Stimulated activated CD8-positive, alpha-beta memory T cell treated with anti-CD3 and anti-CD28 coated beads, Interleukin-12 subunit alpha, Interleukin-12 subunit beta, amount 100 ng/mL, for 24 hours (primary cell): ENCODE results near the gene FTH1.
"Not testable (repeated sequence)": the region's sequence is repeated elsewhere in the genome, so short reads cannot be mapped to it uniquely, and the experiment has no call there.

ENCODE experiments used
- DNase-seq: peaks from one replicate; pipeline ENCODE4 v3.0.0-alpha.2; 2020; ENCODE audit errors: extremely low read depth

The FTH1 gene

DNA sequence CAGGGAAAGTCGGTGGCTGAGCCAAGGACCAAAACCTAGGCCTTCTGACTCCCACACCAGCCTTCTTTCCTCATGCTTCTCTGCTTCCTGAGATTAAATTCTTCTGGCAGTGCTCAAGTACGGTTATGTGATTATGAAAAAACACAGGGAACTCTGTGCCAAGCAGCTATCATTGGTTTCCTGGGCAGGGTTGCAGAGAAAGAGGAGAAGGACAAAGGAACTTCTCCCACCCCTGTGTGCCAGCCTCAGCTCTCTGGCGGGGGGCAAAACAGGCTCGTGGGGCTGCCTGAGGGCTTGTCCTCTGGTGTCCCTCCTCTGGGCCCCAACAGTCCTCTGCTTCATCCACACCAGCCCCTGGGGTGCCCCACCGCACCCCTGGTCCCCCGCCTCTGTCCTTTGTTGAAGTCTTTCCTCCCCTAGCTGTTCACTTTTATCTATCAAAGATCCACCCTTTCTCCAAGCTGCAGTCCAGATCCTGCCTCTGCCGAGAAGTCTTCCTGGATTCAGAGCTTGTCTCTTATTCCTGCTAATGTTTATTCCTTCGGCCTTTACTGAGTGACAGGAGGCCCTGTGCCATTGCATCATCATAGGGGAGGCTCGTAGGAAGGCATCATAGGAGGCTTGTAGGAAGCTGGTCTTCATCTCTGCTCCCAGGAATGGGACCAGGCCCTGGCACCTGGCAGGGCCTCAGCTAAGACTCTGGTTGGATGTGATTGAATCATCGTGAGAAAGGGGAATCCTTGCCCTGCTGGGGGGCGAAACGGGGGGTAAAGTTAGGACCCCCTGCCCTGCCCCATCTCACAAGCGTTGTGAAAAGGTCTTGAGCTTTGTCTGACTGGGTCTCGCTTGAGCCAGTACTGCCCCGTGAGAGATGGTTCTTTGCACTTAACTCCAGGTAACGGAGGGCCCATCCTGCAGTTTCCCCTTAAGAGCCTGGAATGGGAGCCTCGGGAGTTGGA is 11.5 kb upstream of the FTH1 start:
- no peak for DNase-seq

DNA sequence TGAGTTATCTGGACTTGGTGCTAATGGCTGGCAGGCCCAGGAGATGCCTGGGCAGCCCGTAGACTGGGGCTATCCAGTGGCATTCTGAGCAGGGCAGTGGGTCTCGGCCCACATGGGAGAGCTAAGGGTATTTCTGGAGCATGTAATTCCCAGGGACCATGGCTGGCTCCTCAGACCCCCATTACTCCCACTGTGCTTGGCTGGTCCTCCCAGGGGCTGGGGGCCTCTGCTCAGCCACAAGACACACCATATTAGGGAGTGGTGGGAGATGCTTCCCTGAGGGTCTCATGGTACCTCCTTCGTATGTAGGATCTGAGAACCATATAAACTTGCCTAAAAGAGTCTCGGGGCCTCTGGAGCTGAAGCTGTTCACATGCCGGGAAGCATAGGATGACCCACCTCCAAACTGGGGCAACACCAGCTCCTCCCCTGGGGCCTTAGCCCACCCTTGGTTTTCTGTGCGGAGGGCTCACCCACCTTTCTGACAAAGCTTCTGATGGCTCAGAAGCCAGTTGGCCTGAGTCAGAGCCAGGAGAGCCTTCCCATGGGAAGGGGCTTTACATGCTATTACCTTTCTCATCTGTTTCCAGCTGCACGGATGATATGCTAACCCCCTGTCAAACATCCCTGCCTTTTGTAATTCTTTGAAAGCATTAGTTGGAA is 9.5 kb upstream of the FTH1 start:
- no peak for DNase-seq

DNA sequence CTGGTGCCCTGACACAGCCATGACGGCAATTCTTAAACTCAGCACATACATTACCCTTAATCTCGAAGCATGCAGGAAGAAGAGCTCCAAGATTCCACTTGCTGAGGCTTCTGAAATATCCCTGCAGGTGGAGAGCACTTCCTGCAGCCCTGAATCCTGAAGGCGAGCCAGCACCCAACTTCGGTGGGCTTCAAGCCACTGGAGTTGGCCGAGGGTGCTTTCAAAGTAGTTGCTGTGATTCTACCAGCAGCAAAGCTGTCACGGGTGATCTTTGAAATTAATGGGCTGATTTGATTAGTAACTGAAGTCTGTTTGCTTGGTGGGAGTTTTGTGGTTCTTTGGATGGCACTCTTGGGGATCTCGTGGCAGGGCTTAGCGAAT is 9.0 kb upstream of the FTH1 start:
- no peak for DNase-seq

DNA sequence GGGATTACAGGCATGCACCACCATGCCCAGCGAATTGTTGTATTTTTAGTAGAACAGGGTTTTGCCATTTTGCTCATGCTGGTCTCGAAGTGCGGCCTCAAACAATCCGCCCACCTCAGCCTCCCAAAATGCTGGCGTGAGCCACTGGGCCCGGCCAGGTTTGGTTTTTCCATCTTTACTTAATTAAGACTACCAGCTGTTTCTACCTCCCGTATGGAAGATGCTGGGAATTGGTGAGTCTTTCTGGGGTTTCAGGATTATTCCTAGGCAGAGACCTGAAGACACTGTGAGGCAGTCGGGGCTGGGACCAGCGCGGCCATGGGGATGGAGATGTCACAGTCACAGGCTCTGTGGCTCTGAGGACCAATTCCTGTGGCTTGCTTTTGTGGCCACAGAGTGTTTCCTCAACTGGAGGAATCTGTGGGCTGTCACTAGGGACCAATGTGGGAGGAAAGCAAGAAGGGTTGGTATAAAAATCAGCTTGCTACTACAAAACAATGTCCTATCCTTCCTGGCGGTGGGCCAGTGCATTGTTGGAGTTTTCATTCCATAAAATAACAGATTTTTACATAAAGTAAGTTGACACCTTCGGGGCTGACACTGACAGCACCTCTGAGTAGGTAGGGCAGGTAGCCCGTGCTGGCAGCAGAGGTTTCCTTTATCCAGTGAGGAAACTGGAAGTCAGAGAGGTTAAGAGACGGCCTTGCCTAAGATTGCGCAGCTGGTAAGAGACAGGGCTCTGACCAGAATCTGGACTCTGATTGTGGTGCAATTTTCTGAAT is 8.4 kb upstream of the FTH1 start:
- no peak for DNase-seq

DNA sequence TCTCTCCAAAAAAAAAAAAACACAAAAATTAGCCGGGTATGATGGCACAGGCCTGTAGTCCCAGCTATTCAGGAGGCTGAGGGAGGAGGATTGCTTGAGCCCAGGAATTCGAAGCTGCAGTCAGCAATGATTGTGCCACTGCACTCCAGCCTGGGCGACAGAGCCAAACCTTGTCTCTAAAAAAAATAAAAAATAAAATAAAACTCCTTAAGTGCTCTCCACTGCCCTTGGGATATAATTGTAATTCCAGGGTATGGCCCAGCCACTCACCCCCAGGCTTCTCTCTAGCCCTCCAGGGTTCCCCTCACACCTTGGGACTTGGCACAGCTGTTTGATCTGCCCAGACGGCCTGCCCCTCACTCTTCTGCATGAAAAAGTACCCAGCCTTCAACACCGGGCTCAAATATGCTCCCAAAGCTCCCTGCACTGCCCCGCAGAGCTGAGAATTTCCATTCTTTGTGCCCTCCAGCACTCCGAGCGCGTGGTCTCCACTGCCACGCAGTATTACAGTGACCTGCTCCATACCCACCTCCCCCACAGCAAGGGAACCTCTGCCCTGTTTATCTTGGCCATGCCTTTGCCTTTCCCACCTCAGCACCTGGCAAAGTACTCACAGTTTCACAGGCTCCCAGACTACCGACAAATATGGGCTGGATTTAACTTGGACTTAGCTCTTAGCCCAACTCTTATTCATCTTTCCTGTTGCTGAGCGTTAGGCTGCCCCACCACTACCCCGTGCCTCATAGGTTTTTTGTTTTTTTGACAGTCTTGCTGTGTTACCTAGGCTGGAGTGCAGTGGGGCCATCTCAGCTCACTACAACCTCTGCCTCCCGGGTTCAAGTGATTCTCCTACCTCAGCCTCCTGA is 7.6 kb upstream of the FTH1 start:
- DNase-seq: no peak

DNA sequence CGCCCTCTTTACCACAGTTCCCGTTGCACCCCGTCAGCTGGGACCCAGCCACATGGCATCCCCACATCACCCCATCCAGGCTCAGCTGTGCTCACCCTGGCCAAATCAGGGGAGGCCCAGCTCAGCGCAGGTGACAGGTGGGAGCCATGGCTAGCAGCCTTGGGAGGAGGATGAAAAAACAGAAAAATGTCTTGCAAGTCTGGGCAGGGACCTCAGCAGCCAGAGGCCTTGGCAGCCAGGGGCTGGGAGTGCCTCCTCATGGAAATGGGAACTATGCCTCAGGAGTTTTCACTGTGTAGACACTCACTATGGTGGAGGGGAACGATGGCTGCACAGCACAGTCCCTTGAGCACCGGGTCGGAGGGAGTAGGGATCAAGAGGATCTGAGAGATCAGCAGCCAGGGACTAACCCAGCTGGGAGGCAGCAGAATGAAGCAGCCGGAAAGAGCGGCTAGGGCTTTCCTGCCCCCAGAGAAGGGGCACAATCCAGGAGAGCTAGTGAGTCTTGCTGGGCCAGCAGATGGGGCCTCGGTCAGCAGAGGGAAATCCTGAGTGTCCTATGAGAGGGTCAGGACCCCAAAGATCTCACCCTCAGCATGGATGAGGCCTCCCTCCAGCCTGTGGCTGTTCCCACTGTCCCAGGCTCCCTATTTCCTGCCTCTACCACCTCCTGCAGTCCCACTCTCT is 6.2 kb upstream of the FTH1 start:
- no peak for DNase-seq

DNA sequence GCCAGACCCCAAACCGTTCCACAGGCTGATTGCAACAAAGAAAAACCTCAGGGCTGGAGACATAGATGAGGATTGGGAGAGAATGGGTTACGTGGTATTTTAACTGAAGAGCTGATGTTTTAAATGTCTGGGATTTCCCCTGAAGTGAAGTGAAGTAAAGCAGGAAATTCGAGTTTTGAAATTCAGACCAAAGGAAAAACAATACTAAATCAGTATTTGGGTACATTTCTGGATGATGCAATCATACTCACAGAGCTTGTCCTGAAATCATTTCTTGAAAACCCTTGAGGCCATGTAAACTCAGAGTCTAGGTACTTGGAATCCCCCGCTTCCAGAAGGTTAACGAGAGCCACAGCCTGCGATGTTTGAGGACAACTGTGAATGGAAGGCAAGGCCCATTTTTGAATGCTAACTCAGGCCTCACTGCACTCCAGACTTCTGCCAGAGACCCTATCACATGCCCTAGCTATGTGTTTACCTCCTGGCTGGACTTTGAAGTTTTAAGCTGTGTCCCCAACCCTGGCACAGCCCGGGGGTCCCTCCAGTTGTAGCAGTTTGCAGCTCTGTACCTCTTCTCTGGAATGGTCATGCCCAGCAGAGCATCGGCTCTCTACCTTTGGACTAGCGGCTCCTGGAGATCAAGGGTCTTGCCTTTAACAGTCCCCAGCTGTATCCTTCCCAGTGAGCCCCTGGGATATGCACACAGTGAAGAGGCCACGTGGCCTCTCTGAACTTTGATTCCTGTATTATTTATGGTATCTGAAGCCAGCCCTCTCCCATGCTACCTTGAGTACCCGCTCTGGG is 5.4 kb upstream of the FTH1 start:
- no peak for DNase-seq

DNA sequence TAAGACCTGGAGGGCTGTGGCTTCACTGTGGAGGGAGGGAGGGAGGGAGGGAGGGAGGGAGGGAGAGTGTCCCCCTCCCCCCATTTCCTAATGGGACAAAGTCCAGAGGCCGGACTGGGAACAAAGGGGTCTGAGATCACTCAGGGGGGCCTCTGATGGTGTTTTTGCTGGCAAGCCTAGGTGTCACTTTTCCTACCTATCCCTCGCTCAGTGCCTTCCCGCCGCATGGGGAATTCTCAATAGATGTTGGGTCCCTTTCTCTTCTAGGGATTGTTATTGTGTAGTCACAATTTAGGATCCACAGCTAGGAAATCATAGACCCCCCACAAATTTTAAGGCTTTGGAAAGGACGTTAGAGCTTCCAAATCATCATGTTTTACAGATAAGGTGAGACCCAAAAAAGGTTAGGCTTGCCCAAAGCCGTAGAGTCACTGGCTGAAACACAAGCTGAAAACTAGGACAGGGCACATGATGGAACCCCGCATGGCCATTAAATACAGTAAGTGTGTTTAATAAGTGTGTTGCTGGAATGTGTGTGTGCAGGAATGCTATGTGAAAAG is 4.8 kb upstream of the FTH1 start:
- no peak for DNase-seq

DNA sequence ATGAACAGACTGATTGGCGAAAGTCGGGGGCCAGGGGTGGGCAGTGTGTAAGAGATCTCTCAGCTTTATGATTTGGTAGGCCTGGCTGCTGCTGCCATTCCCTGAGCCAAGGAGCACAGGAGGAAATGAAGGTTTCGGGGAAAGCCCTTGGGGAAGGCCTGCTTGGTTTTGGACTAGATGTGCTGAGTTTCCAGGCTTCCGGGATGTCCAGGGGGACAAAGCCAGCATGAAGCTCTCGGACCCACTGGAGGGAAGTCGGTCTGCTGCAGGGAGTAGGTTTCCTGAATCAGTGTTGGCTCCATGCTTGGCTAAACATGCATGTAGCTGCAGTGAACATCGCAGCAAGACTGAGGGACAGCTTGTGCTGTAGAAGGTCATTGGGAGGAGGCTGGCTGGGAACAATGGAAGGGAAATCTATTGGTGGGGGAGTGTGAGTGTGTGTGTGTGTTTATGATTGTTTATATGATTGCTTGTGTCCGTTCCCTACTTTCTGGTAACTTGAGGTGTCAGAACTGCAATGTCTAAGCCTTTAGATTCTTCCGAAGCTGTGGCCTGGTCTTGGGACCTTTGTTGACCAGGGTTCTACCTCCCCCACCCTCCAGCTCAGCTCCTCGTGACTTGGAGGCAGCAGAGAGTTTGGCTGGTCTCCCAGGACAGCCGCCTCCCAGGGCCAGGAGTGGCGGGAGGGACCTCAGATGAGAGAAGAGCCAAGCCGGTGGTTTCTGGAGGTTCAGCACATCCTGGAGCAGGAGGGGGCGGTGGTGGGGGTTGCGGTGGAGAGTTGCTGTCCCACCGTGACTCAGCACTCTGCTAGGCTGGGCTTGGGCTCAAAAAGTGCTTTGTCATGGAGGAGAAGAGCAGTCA is 4.0 kb upstream of the FTH1 start:
- no peak for DNase-seq

DNA sequence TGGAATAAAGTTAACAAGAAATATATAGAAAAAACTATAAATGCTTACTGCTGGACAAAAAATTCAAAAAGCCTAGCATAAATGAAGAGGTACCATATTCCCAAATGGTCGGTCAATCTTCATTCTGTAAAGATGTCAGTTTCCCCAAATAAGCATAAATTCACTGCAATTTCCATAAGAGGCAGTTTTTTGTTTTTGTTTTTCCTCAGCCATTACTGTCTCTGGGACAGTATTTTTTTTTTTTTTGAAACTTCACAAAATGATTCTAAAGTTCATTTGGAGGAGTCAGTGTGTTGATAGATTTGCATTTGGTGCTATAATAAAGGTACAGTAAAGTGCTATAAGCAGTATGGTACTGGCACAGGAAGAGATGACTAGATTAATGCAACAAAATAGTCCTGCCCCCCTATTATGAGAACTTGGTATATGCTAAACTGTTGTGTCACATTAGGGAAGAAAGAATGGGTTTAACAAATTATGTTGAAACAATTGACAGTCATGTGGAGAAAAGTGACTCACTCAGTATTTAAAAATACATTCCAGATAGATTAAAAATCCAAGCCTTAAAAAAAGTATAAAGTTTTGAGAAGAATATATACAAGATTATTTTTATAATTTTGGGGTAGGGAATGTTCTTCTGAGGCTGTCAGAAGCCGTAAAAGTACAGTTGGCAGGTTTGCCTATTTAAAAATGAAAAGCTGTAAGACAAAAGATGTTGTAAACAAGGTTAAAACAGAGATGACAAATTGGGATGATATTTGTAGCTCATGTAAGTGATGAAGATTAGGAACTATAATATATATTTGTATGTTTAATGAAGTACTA is 2.6 kb upstream of the FTH1 start:
- DNase-seq: no peak

DNA sequence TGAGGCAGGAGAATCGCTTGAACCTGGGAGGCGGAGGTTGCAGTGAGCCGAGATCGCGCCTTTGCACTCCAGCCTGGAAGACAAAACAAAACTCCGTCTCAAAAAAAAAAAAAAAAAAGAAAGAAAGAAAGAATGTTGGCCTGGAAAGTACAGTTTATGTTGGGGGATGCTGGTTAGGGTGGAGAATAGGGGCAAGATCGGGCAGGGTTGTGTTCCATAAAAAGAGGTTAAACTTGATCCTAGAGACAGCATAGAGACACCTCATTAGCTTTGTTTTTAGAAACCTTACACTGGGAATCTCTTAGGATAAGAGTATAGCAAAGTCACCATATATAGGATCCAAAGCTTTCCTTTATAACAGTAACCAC is 1.9 kb upstream of the FTH1 start:
- DNase-seq: no peak

DNA sequence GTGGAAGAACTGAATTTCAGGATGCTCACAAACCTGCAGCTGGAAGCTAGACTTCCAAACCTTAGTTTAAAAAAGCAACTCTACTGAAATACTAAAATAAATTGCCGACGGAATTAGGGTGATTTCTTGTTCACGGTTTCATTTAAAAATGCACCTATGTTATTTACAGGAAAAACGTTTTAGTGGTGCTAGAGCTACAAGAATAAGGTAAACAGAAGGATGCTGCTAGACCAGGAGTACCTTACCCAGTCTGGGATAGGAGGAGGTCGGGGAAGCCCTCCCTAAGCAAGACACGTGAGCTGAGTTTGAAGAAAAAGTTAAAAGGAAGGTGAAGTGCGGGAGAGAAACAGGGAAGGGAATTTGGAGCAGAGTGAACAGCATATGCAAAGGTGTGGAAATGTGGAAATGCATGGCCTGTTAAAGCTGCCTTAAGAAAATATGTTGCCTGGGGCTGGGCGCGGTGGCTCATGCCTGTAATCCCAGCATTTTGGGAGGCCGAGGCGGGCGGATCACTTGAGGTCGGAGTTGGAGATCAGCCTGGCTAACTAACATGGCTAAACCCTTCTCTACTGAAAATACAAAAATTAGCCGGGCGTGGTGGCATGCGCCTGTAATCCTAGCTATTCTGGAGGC is 1.4 kb upstream of the FTH1 start:
- DNase-seq: no peak

DNA sequence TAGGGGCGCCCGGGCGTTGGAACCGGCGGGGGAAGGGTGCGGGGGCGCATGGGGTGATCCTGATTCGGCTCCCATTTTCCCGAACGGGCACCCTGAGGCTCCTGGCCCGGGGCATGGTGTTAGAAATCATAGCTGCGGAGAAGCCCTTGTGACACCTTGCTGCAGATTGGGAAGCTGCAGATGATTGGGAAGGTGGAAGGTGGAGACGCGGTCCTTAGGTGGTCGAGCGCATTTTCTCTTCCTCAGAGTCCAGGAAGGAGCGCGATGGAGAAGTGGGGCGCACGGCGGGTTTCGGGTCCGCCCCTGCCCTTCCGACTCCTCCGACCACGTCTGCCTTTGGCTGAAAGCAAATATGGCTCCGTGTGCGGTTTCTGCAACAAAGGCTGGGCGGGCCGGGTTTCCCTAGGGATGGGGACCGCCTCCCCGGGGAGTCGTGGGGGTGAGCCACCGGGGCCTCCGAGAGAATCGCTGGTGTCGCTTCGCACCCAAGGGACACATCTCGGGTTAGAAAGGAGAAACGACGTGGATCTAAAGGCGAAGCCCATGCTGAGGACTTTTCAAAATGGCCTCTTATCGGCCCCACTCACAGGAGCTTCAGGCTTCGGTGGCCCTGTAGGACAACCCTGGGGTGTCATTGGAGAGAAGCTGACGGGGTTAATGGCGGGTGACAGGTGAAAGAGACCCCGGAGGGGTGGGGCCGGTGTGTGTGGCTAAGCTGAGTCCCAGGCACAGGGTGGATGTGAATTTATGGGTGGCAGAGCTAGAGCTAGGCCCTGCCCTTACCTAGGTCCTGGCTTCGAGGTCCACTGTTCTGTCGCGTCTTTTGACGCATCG is 707 bp upstream of the FTH1 start:
- no peak for DNase-seq

DNA sequence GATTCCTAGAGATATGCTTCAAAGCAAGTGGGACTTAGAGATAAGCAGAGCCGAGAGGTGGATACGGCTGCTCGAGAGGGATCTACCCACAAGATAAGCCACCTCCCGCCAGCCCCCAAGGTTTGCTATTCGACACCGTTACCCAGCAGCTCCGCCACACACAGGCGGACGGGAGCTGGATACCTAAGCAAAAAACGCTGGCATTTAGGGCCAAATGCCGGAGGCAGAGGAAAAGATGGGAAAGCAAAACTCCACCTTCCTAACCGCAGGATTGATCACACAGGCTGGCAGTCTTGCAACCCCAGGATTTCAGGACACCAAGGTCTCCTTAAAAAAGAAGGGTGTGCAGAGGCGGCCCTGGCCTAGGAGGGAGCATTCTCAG is 709 bp downstream of the FTH1 start:
- DNase-seq: no peak

DNA sequence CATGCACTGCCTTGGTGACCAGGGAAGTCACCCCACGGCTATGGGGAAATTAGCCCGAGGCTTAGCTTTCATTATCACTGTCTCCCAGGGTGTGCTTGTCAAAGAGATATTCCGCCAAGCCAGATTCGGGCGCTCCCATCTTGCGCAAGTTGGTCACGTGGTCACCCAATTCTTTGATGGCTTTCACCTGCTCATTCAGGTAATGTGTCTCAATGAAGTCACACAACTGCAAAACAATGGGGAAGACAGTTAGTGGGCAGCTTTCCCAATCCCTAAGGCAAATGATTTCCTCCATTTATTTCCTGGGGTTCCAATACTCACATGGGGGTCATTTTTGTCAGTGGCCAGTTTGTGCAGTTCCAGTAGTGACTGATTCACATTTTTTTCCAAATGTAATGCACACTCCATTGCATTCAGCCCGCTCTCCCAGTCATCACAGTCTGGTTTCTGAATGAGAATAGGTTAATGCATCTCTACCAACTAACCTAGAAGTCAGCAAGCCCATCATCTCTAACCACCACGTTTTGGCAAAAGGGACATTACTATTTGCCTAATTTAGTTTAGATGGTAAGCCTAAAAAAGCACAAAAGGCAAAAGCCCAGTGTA is 2.7 kb downstream of the FTH1 start:
- not testable (repeated sequence) for DNase-seq

DNA sequence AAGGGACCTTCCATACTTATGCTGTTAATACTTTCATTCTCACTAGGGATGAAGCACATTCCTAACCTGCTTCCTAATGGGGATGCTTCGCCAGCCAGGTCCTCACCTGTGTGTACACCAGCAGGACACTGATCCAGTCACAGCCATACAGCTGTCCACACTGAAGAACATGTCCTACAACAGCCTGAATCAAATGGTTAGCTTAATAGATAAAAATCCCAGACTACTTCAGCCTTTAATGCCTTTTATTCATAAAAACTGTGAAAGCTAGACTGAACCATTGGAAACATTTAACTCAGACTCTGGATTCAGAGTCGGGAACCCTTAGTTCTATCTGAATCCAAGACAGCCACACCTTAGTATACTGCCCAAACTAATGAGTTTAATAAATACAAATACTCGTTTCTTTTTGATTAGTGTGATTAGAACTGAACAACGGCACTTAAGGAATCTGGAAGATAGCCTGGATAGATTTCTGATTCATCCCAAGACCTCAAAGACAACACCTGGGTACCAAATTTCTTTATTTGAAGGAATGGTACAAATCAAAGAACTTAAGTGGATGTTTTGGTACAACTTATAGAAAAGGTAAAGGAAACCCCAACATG is 3.3 kb downstream of the FTH1 start:
- no peak for DNase-seq
